Astrocyte of the cerebellum (primary cell): ENCODE measurements around the gene AIRE.

ENCODE experiments used
- DNase-seq: peaks from one replicate; pipeline ENCODE4 v3.0.0-alpha.2; 2011; ENCODE audit warnings: low read depth
- H3K4me3 ChIP-seq: 2 replicates; pipeline ENCODE4 v1.5.1; 2011; ENCODE audit warnings: mild to moderate bottlenecking, low read depth, low read length, moderate library complexity
- CTCF ChIP-seq: IDR thresholded peaks from 2 replicates; pipeline ENCODE4 v1.5.1; 2012; ENCODE audit warnings: low read length, low read depth, moderate library complexity, mild to moderate bottlenecking; ENCODE audit errors: missing control alignments
- in situ Hi-C: cut with HindIII; loops from 2 replicates; pipeline ENCODE4 v1.10.0; 2017; ENCODE audit warnings: low sequenced_read_pairs

AIRE gene

GRCh38 chr21:44290327-44291077, 4.8 kb downstream of the AIRE start:
- TF ChIP-seq CTCF = no peak
- DNase-seq = no peak
- no peak overlapping the region for H3K4me3 ChIP-seq
- in situ Hi-C loops = no loop called here

DNA sequence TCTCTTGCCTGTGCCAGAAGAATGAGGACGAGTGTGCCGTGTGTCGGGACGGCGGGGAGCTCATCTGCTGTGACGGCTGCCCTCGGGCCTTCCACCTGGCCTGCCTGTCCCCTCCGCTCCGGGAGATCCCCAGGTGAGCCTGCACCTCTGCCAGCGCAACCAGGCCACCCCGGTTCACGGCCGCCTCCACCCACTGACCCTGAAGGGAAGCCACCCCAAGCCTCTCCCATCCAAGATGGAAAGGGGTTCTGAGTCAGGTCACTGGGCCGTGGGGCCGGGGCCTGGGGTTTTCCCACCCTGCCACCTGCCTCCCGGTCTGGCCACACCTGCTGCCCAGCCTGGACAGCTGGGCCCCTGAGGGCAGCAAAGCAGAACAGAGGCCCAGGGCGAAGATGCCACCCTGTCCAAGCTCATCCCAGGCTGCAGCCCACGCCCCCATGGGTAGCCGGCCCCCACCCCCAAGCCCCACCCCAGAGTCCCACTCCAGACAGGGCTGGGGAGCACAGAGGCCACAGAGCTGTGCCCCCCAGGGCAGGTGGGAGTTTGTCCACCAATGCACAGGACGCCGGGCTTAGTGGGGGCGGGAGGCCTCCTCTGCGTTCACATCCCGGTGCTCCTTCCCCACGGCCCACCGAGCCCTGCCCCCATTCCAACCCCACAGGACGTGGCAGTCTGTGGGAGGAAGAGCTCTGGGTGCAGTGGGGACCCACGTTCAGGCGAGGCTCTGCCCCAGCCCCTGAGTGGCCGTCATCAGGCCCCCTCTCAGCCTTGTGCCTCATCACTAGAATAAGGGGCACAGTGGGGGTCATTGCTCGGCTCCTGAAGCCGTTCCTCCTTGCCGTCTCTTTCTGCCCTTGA, 5.6 kb downstream of the AIRE start:
- in situ Hi-C loops = no loop called here
- no peak overlapping the region for H3K4me3 ChIP-seq

DNA sequence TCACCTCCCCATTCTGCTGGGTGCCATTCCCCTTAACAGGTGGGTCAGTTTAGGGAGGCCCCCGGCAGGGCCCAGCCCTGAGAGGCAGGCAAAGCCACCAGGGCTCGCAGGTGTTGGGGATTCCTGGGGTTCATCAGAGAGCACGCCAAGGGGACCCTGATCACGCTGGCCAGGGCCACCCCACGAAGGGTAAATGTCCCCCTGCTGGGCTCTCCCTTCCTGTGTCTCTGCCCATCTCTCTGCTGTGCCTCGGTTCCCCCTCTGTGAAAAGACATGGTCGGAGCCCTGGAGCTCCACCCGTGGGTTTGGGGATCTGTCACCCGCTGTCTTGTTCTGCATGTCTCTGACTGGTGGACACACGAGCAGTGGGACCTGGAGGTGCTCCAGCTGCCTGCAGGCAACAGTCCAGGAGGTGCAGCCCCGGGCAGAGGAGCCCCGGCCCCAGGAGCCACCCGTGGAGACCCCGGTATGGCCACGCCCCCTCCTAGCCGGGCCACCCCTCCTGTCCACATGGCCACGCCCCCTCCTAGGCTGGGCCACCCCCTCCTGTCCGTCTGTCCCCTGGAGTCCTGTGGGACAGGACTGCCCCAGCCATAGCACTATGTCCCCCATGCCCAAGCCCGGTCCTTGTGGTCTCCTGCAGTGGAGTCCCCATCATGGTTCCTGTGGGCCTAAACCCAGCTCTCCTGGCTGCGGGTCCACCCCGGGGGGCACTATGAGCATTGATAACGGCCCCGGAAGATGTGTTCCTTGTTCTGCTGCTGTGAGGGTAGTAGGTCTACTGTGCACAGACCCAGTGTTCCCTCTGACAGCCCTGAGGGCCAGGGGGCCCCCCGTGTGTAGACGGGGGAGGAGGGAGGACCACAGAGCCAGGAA, 6.5 kb downstream of the AIRE start:
- no peak for TF ChIP-seq CTCF
- in situ Hi-C loops = no loop called here
- DNase-seq = no peak
- H3K4me3 ChIP-seq = no peak overlapping the region

More for the DNA sequence above, 5.6 kb downstream of the AIRE start:
- no peak for TF ChIP-seq CTCF
- no peak for DNase-seq

DNA sequence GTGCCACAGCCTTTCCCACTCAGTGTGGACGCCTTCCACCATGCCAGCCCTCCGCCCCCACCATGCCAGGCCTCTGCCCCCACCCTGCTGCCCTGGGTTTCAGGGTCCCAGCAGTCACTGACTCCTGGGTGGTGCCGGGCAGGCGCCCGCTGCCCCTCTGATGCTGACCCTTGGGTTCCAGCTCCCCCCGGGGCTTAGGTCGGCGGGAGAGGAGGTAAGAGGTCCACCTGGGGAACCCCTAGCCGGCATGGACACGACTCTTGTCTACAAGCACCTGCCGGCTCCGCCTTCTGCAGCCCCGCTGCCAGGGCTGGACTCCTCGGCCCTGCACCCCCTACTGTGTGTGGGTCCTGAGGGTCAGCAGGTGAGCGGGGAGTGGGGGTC, 7.1 kb downstream of the AIRE start:
- TF ChIP-seq CTCF = no peak
- DNase-seq = no peak
- H3K4me3 ChIP-seq = no peak overlapping the region
- in situ Hi-C loops = no loop called here

- in situ Hi-C loops = no loop called here
- no peak for TF ChIP-seq CTCF
- no peak overlapping the region for H3K4me3 ChIP-seq
- DNase-seq = no peak
These were observed 8.0 kb downstream of the AIRE start for GRCh38 chr21:44293551-44294231.
